ENCODE data around the gene CGREF1.

DNA sequence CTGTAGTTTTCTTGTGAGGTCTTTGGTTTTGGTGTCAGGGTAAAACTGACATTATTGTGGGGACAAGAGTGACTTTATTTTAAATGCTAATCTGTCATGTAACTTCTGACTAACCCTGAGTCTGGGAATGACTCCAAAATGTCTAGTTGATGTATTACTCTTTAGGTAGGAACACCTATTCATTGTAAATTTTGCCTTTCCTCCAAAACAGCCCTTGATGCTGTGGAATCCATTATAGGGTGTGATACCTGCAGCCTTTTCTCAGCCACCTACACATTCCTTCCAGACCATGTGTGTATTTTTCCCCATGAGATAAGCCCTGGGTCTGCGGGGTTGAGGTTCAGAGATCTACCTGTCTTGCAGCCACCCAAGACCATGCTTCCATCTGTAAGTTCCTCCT is 24.4 kb upstream of the CGREF1 start:
- TF ChIP-seq POLR2A (IDR thresholded peaks at IDR 0.05), result no peak
- TF ChIP-seq, protein P1, sequence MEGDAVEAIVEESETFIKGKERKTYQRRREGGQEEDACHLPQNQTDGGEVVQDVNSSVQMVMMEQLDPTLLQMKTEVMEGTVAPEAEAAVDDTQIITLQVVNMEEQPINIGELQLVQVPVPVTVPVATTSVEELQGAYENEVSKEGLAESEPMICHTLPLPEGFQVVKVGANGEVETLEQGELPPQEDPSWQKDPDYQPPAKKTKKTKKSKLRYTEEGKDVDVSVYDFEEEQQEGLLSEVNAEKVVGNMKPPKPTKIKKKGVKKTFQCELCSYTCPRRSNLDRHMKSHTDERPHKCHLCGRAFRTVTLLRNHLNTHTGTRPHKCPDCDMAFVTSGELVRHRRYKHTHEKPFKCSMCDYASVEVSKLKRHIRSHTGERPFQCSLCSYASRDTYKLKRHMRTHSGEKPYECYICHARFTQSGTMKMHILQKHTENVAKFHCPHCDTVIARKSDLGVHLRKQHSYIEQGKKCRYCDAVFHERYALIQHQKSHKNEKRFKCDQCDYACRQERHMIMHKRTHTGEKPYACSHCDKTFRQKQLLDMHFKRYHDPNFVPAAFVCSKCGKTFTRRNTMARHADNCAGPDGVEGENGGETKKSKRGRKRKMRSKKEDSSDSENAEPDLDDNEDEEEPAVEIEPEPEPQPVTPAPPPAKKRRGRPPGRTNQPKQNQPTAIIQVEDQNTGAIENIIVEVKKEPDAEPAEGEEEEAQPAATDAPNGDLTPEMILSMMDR (IDR thresholded peaks at IDR 0.05), result no peak

Measured in uterus (tissue), 2 donors.